H1 (cell line): ENCODE results near the gene ZNF273.

Experiments used
- CEBPB ChIP-seq: IDR thresholded peaks from 2 replicates; pipeline ENCODE4 v1.6.1; 2012; ENCODE audit warnings: low read depth, low read length
- CREB1 ChIP-seq: IDR thresholded peaks from 2 replicates; pipeline ENCODE4 v1.6.1; 2012; ENCODE audit warnings: inconsistent platforms
- EP300 ChIP-seq, 2 experiments: IDR thresholded peaks; 1 replicate in 1 of 2; 2 replicates in 1 of 2; pipeline ENCODE4 v1.6.1; 2011 to 2012; ENCODE audit warnings: low read depth in 2 of 2, low read length in 2 of 2, mild to moderate bottlenecking in 2 of 2, borderline replicate concordance in 1 of 2, inconsistent platforms in 1 of 2, moderate library complexity in 1 of 2
- EZH2 ChIP-seq: fragments of 200-600 bp; sonication (generic); IDR thresholded peaks from 2 replicates; pipeline ENCODE4 v1.7.1; 2012; ENCODE audit warnings: low read depth, mild to moderate bottlenecking, moderate library complexity, low read length, inconsistent platforms; ENCODE audit not compliant: severe bottlenecking
- RFX5 ChIP-seq: IDR thresholded peaks from 2 replicates; pipeline ENCODE4 v1.6.1; 2011; ENCODE audit warnings: low read depth, low read length, improper control_type of control experiment, borderline replicate concordance
- SP2 ChIP-seq: IDR thresholded peaks from 2 replicates; pipeline ENCODE4 v1.6.1; 2012; ENCODE audit warnings: mild to moderate bottlenecking, low read length, inconsistent platforms
- SUZ12 ChIP-seq: fragments of 200-600 bp; sonication (generic); IDR thresholded peaks from 2 replicates; pipeline ENCODE4 v1.6.1; 2012; ENCODE audit warnings: mild to moderate bottlenecking, inconsistent platforms, low read length, moderate library complexity, mixed read lengths
- TAF1 ChIP-seq: IDR thresholded peaks from 2 replicates; pipeline ENCODE4 v1.6.1; 2011; ENCODE audit warnings: mild to moderate bottlenecking, low read depth, low read length
- TCF12 ChIP-seq: IDR thresholded peaks from 2 replicates; pipeline ENCODE4 v1.6.1; 2011; ENCODE audit warnings: low read depth, mild to moderate bottlenecking, low read length
- TF ChIP-seq, protein P1 (sequence below), 3 experiments: IDR thresholded peaks; 1 replicate in 2 of 3; 2 replicates in 1 of 3; pipeline versions ENCODE4 v1.5.1 to v1.6.1; 2011; ENCODE audit warnings: low read length in 3 of 3, mild to moderate bottlenecking in 3 of 3, inconsistent platforms in 2 of 3, low read depth in 1 of 3, moderate library complexity in 1 of 3; ENCODE audit not compliant: insufficient read depth in 1 of 3; ENCODE audit errors: control extremely low read depth in 1 of 3

DNA sequence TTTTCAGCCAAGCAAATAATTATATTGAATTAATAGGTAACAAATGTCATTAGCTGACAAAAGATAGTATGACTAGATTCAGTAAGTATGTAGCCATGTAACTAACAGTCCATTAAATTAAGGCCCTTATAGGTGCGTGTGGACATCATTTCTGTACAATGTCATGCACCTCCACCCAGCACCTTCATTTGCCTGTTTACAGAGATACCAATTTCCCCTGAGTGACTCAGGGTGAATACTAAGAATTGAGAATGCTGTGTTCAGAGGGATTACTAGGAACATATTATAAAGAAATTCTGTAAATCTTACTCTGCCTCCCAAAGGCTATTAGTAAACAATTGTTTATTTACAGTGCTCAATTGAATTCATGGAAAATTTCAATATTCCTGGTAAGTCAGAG, 48.1 kb upstream of the ZNF273 start:
- TF ChIP-seq TCF12 (no peak), TAF1 (no peak), RFX5 (no peak), EZH2 (no peak), SUZ12 (no peak), CREB1 (no peak), EP300 (IDR thresholded peaks at IDR 0.05; ENCODE audit: borderline replicate concordance in 1 of 2, low read depth in 2 of 2, low read length in 2 of 2) (no peak), SP2 (no peak), CEBPB (no peak)
- TF ChIP-seq, protein P1, sequence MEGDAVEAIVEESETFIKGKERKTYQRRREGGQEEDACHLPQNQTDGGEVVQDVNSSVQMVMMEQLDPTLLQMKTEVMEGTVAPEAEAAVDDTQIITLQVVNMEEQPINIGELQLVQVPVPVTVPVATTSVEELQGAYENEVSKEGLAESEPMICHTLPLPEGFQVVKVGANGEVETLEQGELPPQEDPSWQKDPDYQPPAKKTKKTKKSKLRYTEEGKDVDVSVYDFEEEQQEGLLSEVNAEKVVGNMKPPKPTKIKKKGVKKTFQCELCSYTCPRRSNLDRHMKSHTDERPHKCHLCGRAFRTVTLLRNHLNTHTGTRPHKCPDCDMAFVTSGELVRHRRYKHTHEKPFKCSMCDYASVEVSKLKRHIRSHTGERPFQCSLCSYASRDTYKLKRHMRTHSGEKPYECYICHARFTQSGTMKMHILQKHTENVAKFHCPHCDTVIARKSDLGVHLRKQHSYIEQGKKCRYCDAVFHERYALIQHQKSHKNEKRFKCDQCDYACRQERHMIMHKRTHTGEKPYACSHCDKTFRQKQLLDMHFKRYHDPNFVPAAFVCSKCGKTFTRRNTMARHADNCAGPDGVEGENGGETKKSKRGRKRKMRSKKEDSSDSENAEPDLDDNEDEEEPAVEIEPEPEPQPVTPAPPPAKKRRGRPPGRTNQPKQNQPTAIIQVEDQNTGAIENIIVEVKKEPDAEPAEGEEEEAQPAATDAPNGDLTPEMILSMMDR (IDR thresholded peaks at IDR 0.05; ENCODE audit: control extremely low read depth in 1 of 3, insufficient read depth in 1 of 3, low read depth in 1 of 3, low read length in 3 of 3): no peak
